ENCODE measurements around the gene SMARCA4. TPM values are rescaled to one million over a fixed set of nuclear protein-coding genes. Genes with fewer than 3 reads are reported as not detected.

Gene SMARCA4
- total and polyA plus RNA-seq, 4 donors = 15.9 to 35.4 (median 22.5) TPM

- peaks cover 0 to 10% (median 2%) of the 10 kb centered on the region in 4 donors for H3K4me1 ChIP-seq (ENCODE audit: control insufficient read depth in 4 of 4, insufficient read depth in 4 of 4, low read length in 3 of 4)
- no peak overlapping the region for H3K4me3 ChIP-seq (ENCODE audit: low read depth in 1 of 3, low read length in 3 of 3)
- no peak for DNase-seq (ENCODE audit: low spot score)
- no peaks in the 10 kb centered on the region for H3K9me3 ChIP-seq (ENCODE audit: control insufficient read depth in 4 of 4, low read length in 3 of 4)
- WGBS = 98% methylated on average over 43 of the region's 43 CpGs
- no peak overlapping the region for H3K27ac ChIP-seq (ENCODE audit: low read depth in 1 of 2, low read length in 2 of 2)
- H3K9ac ChIP-seq (ENCODE audit: low read depth in 1 of 2, low read length in 2 of 2) = no peak overlapping the region
- peaks cover 0 to 13% (median 3%) of the 10 kb centered on the region in 4 donors for H3K36me3 ChIP-seq (ENCODE audit: control insufficient read depth in 4 of 4, insufficient read depth in 3 of 4, low read depth in 1 of 4, low read length in 3 of 4)
- TF ChIP-seq RXRA (IDR thresholded peaks at IDR 0.05) (no peak), CTCF (IDR thresholded peaks at IDR 0.05; ENCODE audit: low read depth, low read length, missing input control) (no peak), HNF4G (IDR thresholded peaks at IDR 0.05) (no peak), MAX (IDR thresholded peaks at IDR 0.05) (no peak), RAD21 (IDR thresholded peaks at IDR 0.05) (no peak), REST (IDR thresholded peaks at IDR 0.05) (no peak), YY1 (IDR thresholded peaks at IDR 0.05) (no peak), NR2F2 (IDR thresholded peaks at IDR 0.05) (no peak), HNF4A (conservative IDR thresholded peaks at IDR 0.05) (no peak), ATF3 (IDR thresholded peaks at IDR 0.05) (no peak), TAF1 (conservative IDR thresholded peaks at IDR 0.05) (no peak), ZBTB33 (IDR thresholded peaks at IDR 0.05) (no peak), GABPA (IDR thresholded peaks at IDR 0.05 in 1 of 2, conservative IDR thresholded peaks at IDR 0.05 in 1 of 2) (no peak), JUND (IDR thresholded peaks at IDR 0.05) (no peak), SP1 (IDR thresholded peaks at IDR 0.05) (no peak), FOXA1 (IDR thresholded peaks at IDR 0.05) (no peak), FOXA2 (IDR thresholded peaks at IDR 0.05) (no peak), EGR1 (IDR thresholded peaks at IDR 0.05; ENCODE audit: low read depth in 2 of 2) (no peak)
- H3K27me3 ChIP-seq (ENCODE audit: control insufficient read depth in 4 of 4, insufficient read depth in 4 of 4, low read length in 3 of 4) = no peaks in the 10 kb centered on the region
Observed at GRCh38 chr19:11059511-11060358, 98.9 kb downstream of the SMARCA4 start.

Data from liver (tissue), 9 donors.